ENCODE results near the gene MSH3.

The MSH3 gene

GRCh38 chr5:80736730-80737129 lies 82.3 kb downstream of the MSH3 start:
- TF ChIP-seq USF1 (IDR thresholded peaks at IDR 0.05), result no peak
- TF ChIP-seq REST (IDR thresholded peaks at IDR 0.05; ENCODE audit: low read depth), result no peak
- no peak for TF ChIP-seq MAX (IDR thresholded peaks at IDR 0.05)
- no peak for TF ChIP-seq NFIC (IDR thresholded peaks at IDR 0.05)
- no peak for TF ChIP-seq ZBTB7A (IDR thresholded peaks at IDR 0.05; ENCODE audit: low read depth)
- no peak for TF ChIP-seq CREB1 (IDR thresholded peaks at IDR 0.05; ENCODE audit: low read depth)
- no peak for TF ChIP-seq RAD21 (IDR thresholded peaks at IDR 0.05; ENCODE audit: low read depth)
- no peak for TF ChIP-seq EP300 (IDR thresholded peaks at IDR 0.05; ENCODE audit: borderline replicate concordance)

- no peak for TF ChIP-seq TCF12 (IDR thresholded peaks at IDR 0.05; ENCODE audit: low read depth)
- no peak for TF ChIP-seq CEBPB (IDR thresholded peaks at IDR 0.05)
- TF ChIP-seq USF1 (IDR thresholded peaks at IDR 0.05), result no peak
These were observed 84.0 kb downstream of the MSH3 start for GRCh38 chr5:80738466-80738865.

GRCh38 chr5:80739057-80739456 lies 84.6 kb downstream of the MSH3 start:
- no peak for TF ChIP-seq TCF12 (IDR thresholded peaks at IDR 0.05; ENCODE audit: low read depth)
- TF ChIP-seq FOXM1 (IDR thresholded peaks at IDR 0.05; ENCODE audit: borderline replicate concordance, low read depth), result no peak
- TF ChIP-seq YY1 (IDR thresholded peaks at IDR 0.05; ENCODE audit: low read depth), result no peak
- TF ChIP-seq REST (IDR thresholded peaks at IDR 0.05; ENCODE audit: low read depth), result no peak
- no peak for TF ChIP-seq EP300 (IDR thresholded peaks at IDR 0.05; ENCODE audit: borderline replicate concordance)
- no peak for TF ChIP-seq ZBTB7A (IDR thresholded peaks at IDR 0.05; ENCODE audit: low read depth)
- no peak for TF ChIP-seq RAD21 (IDR thresholded peaks at IDR 0.05; ENCODE audit: low read depth)
- no peak for TF ChIP-seq CREB1 (IDR thresholded peaks at IDR 0.05; ENCODE audit: low read depth)
- TF ChIP-seq CEBPB (IDR thresholded peaks at IDR 0.05), result no peak
- no peak for TF ChIP-seq TEAD4 (IDR thresholded peaks at IDR 0.05)
- TF ChIP-seq EGR1 (IDR thresholded peaks at IDR 0.05), result no peak
- no peak for TF ChIP-seq USF1 (IDR thresholded peaks at IDR 0.05)
- TF ChIP-seq TAF1 (IDR thresholded peaks at IDR 0.05; ENCODE audit: low read depth), result no peak
- TF ChIP-seq MAX (IDR thresholded peaks at IDR 0.05), result no peak
- TF ChIP-seq NFIC (IDR thresholded peaks at IDR 0.05), result no peak

GRCh38 chr5:80739496-80739895 lies 85.0 kb downstream of the MSH3 start:
- TF ChIP-seq ZBTB7A (IDR thresholded peaks at IDR 0.05; ENCODE audit: low read depth) (no peak), CEBPB (IDR thresholded peaks at IDR 0.05) (no peak), TCF12 (IDR thresholded peaks at IDR 0.05; ENCODE audit: low read depth) (no peak), NFIC (IDR thresholded peaks at IDR 0.05) (no peak), EP300 (IDR thresholded peaks at IDR 0.05; ENCODE audit: borderline replicate concordance) (no peak), MAX (IDR thresholded peaks at IDR 0.05) (no peak), RAD21 (IDR thresholded peaks at IDR 0.05; ENCODE audit: low read depth) (no peak), FOXM1 (IDR thresholded peaks at IDR 0.05; ENCODE audit: borderline replicate concordance, low read depth) (no peak)

GRCh38 chr5:80739898-80740297 lies 85.4 kb downstream of the MSH3 start:
- TF ChIP-seq CEBPB (IDR thresholded peaks at IDR 0.05) (no peak), NFIC (IDR thresholded peaks at IDR 0.05) (no peak), TCF12 (IDR thresholded peaks at IDR 0.05; ENCODE audit: low read depth) (no peak), TEAD4 (IDR thresholded peaks at IDR 0.05) (no peak), USF1 (IDR thresholded peaks at IDR 0.05) (no peak), TAF1 (IDR thresholded peaks at IDR 0.05; ENCODE audit: low read depth) (no peak), EGR1 (IDR thresholded peaks at IDR 0.05) (no peak), REST (IDR thresholded peaks at IDR 0.05; ENCODE audit: low read depth) (no peak), CREB1 (IDR thresholded peaks at IDR 0.05; ENCODE audit: low read depth) (no peak), MAX (IDR thresholded peaks at IDR 0.05) (no peak), ZBTB7A (IDR thresholded peaks at IDR 0.05; ENCODE audit: low read depth) (no peak), EP300 (IDR thresholded peaks at IDR 0.05; ENCODE audit: borderline replicate concordance) (no peak), FOXM1 (IDR thresholded peaks at IDR 0.05; ENCODE audit: borderline replicate concordance, low read depth) (no peak), RAD21 (IDR thresholded peaks at IDR 0.05; ENCODE audit: low read depth) (no peak), YY1 (IDR thresholded peaks at IDR 0.05; ENCODE audit: low read depth) (no peak)
